ENCODE results near the gene FAM124A.

The FAM124A gene

GRCh38 chr13:51243832-51244231 is 21.6 kb downstream of the FAM124A start:
- TF ChIP-seq MAX (IDR thresholded peaks at IDR 0.05; ENCODE audit: low read depth, low read length) (no peak), MYC (IDR thresholded peaks at IDR 0.05; ENCODE audit: low read depth, low read length) (no peak), CTCF (IDR thresholded peaks at IDR 0.05; ENCODE audit: low read depth, low read length) (no peak), POLR2A (IDR thresholded peaks at IDR 0.05; ENCODE audit: extremely low read depth, insufficient read length) (no peak)
- no peak overlapping the region for H3K4me3 ChIP-seq (ENCODE audit: low read depth, low read length)
- no peak for DNase-seq (ENCODE audit: low read depth)

- TF ChIP-seq CTCF (IDR thresholded peaks at IDR 0.05; ENCODE audit: low read depth, low read length) (no peak), MAX (IDR thresholded peaks at IDR 0.05; ENCODE audit: low read depth, low read length) (no peak), MYC (IDR thresholded peaks at IDR 0.05; ENCODE audit: low read depth, low read length) (no peak), POLR2A (IDR thresholded peaks at IDR 0.05; ENCODE audit: extremely low read depth, insufficient read length) (no peak)
- no peak overlapping the region for H3K4me3 ChIP-seq (ENCODE audit: low read depth, low read length)
- no peak for DNase-seq (ENCODE audit: low read depth)
Observed at GRCh38 chr13:51244637-51245405, 22.6 kb downstream of the FAM124A start.

- H3K4me3 ChIP-seq (ENCODE audit: low read depth, low read length) = no peak overlapping the region
- no peak for DNase-seq (ENCODE audit: low read depth)
- no peak for TF ChIP-seq MAX (IDR thresholded peaks at IDR 0.05; ENCODE audit: low read depth, low read length)
- TF ChIP-seq MYC (IDR thresholded peaks at IDR 0.05; ENCODE audit: low read depth, low read length) = no peak
- no peak for TF ChIP-seq POLR2A (IDR thresholded peaks at IDR 0.05; ENCODE audit: extremely low read depth, insufficient read length)
- TF ChIP-seq CTCF (IDR thresholded peaks at IDR 0.05; ENCODE audit: low read depth, low read length) = no peak
Observed at GRCh38 chr13:51245583-51245982, 23.4 kb downstream of the FAM124A start.

GRCh38 chr13:51246025-51246417 is 23.8 kb downstream of the FAM124A start:
- TF ChIP-seq CTCF (IDR thresholded peaks at IDR 0.05; ENCODE audit: low read depth, low read length) (no peak), MAX (IDR thresholded peaks at IDR 0.05; ENCODE audit: low read depth, low read length) (no peak), POLR2A (IDR thresholded peaks at IDR 0.05; ENCODE audit: extremely low read depth, insufficient read length) (no peak), MYC (IDR thresholded peaks at IDR 0.05; ENCODE audit: low read depth, low read length) (no peak)
- DNase-seq (ENCODE audit: low read depth) = no peak
- H3K4me3 ChIP-seq (ENCODE audit: low read depth, low read length) = no peak overlapping the region

- TF ChIP-seq POLR2A (IDR thresholded peaks at IDR 0.05; ENCODE audit: extremely low read depth, insufficient read length) (no peak), MYC (IDR thresholded peaks at IDR 0.05; ENCODE audit: low read depth, low read length) (no peak), MAX (IDR thresholded peaks at IDR 0.05; ENCODE audit: low read depth, low read length) (no peak), CTCF (IDR thresholded peaks at IDR 0.05; ENCODE audit: low read depth, low read length) (no peak)
- no peak for DNase-seq (ENCODE audit: low read depth)
Observed at GRCh38 chr13:51246418-51247277, 24.4 kb downstream of the FAM124A start.

More at GRCh38 chr13:51246418-51247277, 24.4 kb downstream of the FAM124A start:
- no peak overlapping the region for H3K4me3 ChIP-seq (ENCODE audit: low read depth, low read length)
